H9 (cell line): ENCODE data around the gene CCN5. TPM values are rescaled to one million over a fixed set of nuclear protein-coding genes. Genes with fewer than 3 reads are reported as not detected.
A peak's percentile ranks its signal among the peaks of the same experiment; 100 is the strongest.

Experiments used
- DNase-seq: peaks from one replicate; pipeline ENCODE4 v3.0.0-alpha.2; 2017
- H2AFZ ChIP-seq: one replicate; pipeline ENCODE4 v1.6.1; 2013; ENCODE audit warnings: mild to moderate bottlenecking, low read length, control low read depth, moderate library complexity
- H2AK5ac ChIP-seq: 2 replicates; pipeline ENCODE4 v1.6.1; 2013; ENCODE audit warnings: low read length, control low read depth, mixed read lengths; ENCODE audit not compliant: insufficient read length
- H2BK120ac ChIP-seq: one replicate; pipeline ENCODE4 v1.6.1; 2013; ENCODE audit warnings: low read depth, mild to moderate bottlenecking, low read length, control low read depth, inconsistent platforms; ENCODE audit not compliant: poor library complexity, severe bottlenecking
- H2BK12ac ChIP-seq: 2 replicates; pipeline ENCODE4 v1.6.1; 2013; ENCODE audit warnings: low read length, control low read depth, mixed read lengths, low read depth; ENCODE audit not compliant: insufficient read length
- H2BK15ac ChIP-seq: 2 replicates; pipeline ENCODE4 v1.6.1; 2013; ENCODE audit warnings: low read depth, low read length, control low read depth
- H2BK20ac ChIP-seq: one replicate; pipeline ENCODE4 v1.6.1; 2013; ENCODE audit warnings: low read depth, mild to moderate bottlenecking, low read length, control low read depth, inconsistent platforms; ENCODE audit not compliant: poor library complexity, severe bottlenecking
- H2BK5ac ChIP-seq: 2 replicates; pipeline ENCODE4 v1.6.1; 2013; ENCODE audit warnings: low read length, control low read depth, mixed read lengths; ENCODE audit not compliant: insufficient read length
- H3K14ac ChIP-seq: 2 replicates; pipeline ENCODE4 v1.6.1; 2013; ENCODE audit warnings: low read length, control low read depth; ENCODE audit not compliant: insufficient read depth
- H3K18ac ChIP-seq: 2 replicates; pipeline ENCODE4 v1.6.1; 2013; ENCODE audit warnings: low read depth, mild to moderate bottlenecking, mixed read lengths, low read length, control low read depth; ENCODE audit not compliant: insufficient read length
- H3K23ac ChIP-seq: 2 replicates; pipeline ENCODE4 v1.6.1; 2013; ENCODE audit warnings: low read length, control low read depth, mixed read lengths, low read depth; ENCODE audit not compliant: insufficient read length
- H3K23me2 ChIP-seq: 2 replicates; pipeline ENCODE4 v1.6.1; 2013; ENCODE audit warnings: low read depth, mild to moderate bottlenecking, mixed read lengths, low read length, control low read depth; ENCODE audit not compliant: insufficient read length, poor library complexity, severe bottlenecking
- H3K27ac ChIP-seq: 2 replicates; pipeline ENCODE4 v1.5.1; 2013; ENCODE audit warnings: low read length, control low read depth, mixed read lengths, low read depth; ENCODE audit not compliant: insufficient read length
- H3K27me3 ChIP-seq: 2 replicates; pipeline ENCODE4 v1.6.1; 2013; ENCODE audit warnings: low read length, control low read depth, inconsistent platforms; ENCODE audit not compliant: insufficient read depth
- H3K4ac ChIP-seq: 2 replicates; pipeline ENCODE4 v1.6.1; 2013; ENCODE audit warnings: low read depth, mild to moderate bottlenecking, control low read depth, inconsistent platforms, low read length, moderate library complexity
- H3K4me1 ChIP-seq: 2 replicates; pipeline ENCODE4 v1.6.1; 2013; ENCODE audit warnings: low read length, control low read depth, inconsistent platforms; ENCODE audit not compliant: insufficient read depth
- H3K4me2 ChIP-seq: 2 replicates; pipeline ENCODE4 v1.6.1; 2013; ENCODE audit warnings: low read length, control low read depth, mixed read lengths; ENCODE audit not compliant: insufficient read length, insufficient read depth
- H3K56ac ChIP-seq: 2 replicates; pipeline ENCODE4 v1.6.1; 2013; ENCODE audit warnings: low read depth, mild to moderate bottlenecking, mixed read lengths, low read length, control low read depth; ENCODE audit not compliant: insufficient read length
- H3K79me1 ChIP-seq: 2 replicates; pipeline ENCODE4 v1.6.1; 2013; ENCODE audit warnings: low read depth, mild to moderate bottlenecking, moderate library complexity, low read length, control low read depth, inconsistent platforms; ENCODE audit not compliant: insufficient read depth, poor library complexity, severe bottlenecking
- H3K79me2 ChIP-seq: 2 replicates; pipeline ENCODE4 v1.6.1; 2013; ENCODE audit warnings: low read length, control low read depth, inconsistent platforms; ENCODE audit not compliant: insufficient read depth
- H3K9ac ChIP-seq: 2 replicates; pipeline ENCODE4 v1.6.1; 2013; ENCODE audit warnings: low read length, control low read depth, mixed read lengths; ENCODE audit not compliant: insufficient read length; ENCODE audit errors: extremely low read depth
- H3K9me3 ChIP-seq: one replicate; pipeline ENCODE4 v1.6.1; 2013; ENCODE audit warnings: low read depth, low read length, inconsistent platforms; ENCODE audit not compliant: control insufficient read depth
- H3T11ph ChIP-seq: one replicate; pipeline ENCODE4 v1.6.1; 2013; ENCODE audit warnings: mild to moderate bottlenecking, low read length, control low read depth, inconsistent platforms
- H4K20me1 ChIP-seq: one replicate; pipeline ENCODE4 v1.6.1; 2013; ENCODE audit not compliant: control insufficient read depth, insufficient read length, insufficient read depth
- H4K5ac ChIP-seq: 2 replicates; pipeline ENCODE4 v1.6.1; 2013; ENCODE audit warnings: low read depth, mild to moderate bottlenecking, mixed read lengths, low read length, control low read depth; ENCODE audit not compliant: insufficient read length
- H4K8ac ChIP-seq: replicated peaks from 2 replicates; pipeline ENCODE4 v1.6.1; 2013; ENCODE audit warnings: low read length, control low read depth, mixed read lengths, low read depth; ENCODE audit not compliant: insufficient read length
- H4K91ac ChIP-seq: 2 replicates; pipeline ENCODE4 v1.6.1; 2013; ENCODE audit warnings: low read depth, mild to moderate bottlenecking, moderate library complexity, mixed read lengths, low read length, control low read depth; ENCODE audit not compliant: insufficient read length
- H3K27ac Mint-ChIP-seq, 3 experiments: 2 replicates in 2 of 3; 3 replicates in 1 of 3; pipeline ENCODE4 v1.8.0; 2020 to 2021; ENCODE audit warnings: mixed read lengths in 3 of 3, mild to moderate bottlenecking in 1 of 3, moderate library complexity in 1 of 3
- H3K27me3 Mint-ChIP-seq: 2 replicates; pipeline ENCODE4 v1.8.0; 2021; ENCODE audit warnings: low read depth, mild to moderate bottlenecking, moderate library complexity, mixed read lengths
- H3K36me3 Mint-ChIP-seq, 3 experiments: 2 replicates in 2 of 3; 3 replicates in 1 of 3; pipeline ENCODE4 v1.8.0; 2020 to 2021; ENCODE audit warnings: low read depth in 3 of 3, mixed read lengths in 3 of 3; ENCODE audit not compliant: insufficient read depth in 1 of 3
- H3K4me1 Mint-ChIP-seq, 2 experiments: 2 replicates each; pipeline ENCODE4 v1.8.0; 2020; ENCODE audit warnings: mixed read lengths in 2 of 2
- H3K4me3 Mint-ChIP-seq, 2 experiments: 2 replicates in 1 of 2; 3 replicates in 1 of 2; pipeline ENCODE4 v1.8.0; 2020 to 2021; ENCODE audit warnings: mild to moderate bottlenecking in 2 of 2, mixed read lengths in 2 of 2, moderate library complexity in 1 of 2
- H3K9me3 Mint-ChIP-seq, 2 experiments: 2 replicates in 1 of 2; 3 replicates in 1 of 2; pipeline ENCODE4 v1.8.0; 2020; ENCODE audit warnings: mild to moderate bottlenecking in 2 of 2, mixed read lengths in 2 of 2, moderate library complexity in 1 of 2
- WGBS: extraction: QIAGEN DNeasy Blood & Tissue Kit; methylation state at CpG from one replicate; pipeline ENCODE4 v1.1.7; 2013; ENCODE audit warnings: missing lambda C conversion rate, low lambda C conversion rate, mixed read lengths; ENCODE audit not compliant: insufficient read length; ENCODE audit errors: extremely low coverage; 5-methylcytosine and 5-hydroxymethylcytosine counted together
- total RNA-seq: library from RNA; stranded (reverse); gene quantifications from 2 replicates; pipeline ENCODE4 v1.2.1, GENCODE V29; 2021
- TF ChIP-seq, protein P1 (sequence below): fragments of 200-600 bp; sonication (generic); conservative IDR thresholded peaks from 3 replicates; pipeline ENCODE4 v1.8.0; 2021; ENCODE audit warnings: antibody characterized with exemption, mild to moderate bottlenecking

CCN5 gene
- total RNA-seq, 1 experiment from 2014 or later, result not detected

DNA sequence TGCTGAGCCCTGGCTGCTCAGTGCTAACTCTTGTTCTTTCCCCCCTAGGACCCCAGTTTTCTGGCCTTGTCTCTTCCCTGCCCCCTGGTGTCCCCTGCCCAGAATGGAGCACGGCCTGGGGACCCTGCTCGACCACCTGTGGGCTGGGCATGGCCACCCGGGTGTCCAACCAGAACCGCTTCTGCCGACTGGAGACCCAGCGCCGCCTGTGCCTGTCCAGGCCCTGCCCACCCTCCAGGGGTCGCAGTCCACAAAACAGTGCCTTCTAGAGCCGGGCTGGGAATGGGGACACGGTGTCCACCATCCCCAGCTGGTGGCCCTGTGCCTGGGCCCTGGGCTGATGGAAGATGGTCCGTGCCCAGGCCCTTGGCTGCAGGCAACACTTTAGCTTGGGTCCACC is 11.9 kb downstream of the CCN5 start:
- Histone ChIP-seq H3K56ac (no peak overlapping the region), H3K23ac (no peak overlapping the region), H3K4me1 (no peaks in the 10 kb centered on the region; the same call in 1 of the 2 replicates), H3K9ac (no peak overlapping the region), H4K91ac (no peak overlapping the region), H3K27ac (no peak overlapping the region), H3K23me2 (no peaks in the 10 kb centered on the region), H2BK20ac (no peak overlapping the region), H3K79me1 (no peaks in the 10 kb centered on the region), H4K8ac (no peak overlapping the region), H2BK120ac (no peak overlapping the region), H2BK12ac (no peak overlapping the region), H3K9me3 (no peaks in the 10 kb centered on the region), H2AK5ac (no peak overlapping the region), H3K18ac (no peak overlapping the region), H3K27me3 (no peaks in the 10 kb centered on the region), H3K4ac (no peak overlapping the region), H2BK15ac (no peak overlapping the region), H4K5ac (no peak overlapping the region), H3K79me2 (no peaks in the 10 kb centered on the region), H4K20me1 (no peaks in the 10 kb centered on the region), H3K4me2 (no peak overlapping the region), H2AFZ (no peak overlapping the region), H2BK5ac (no peak overlapping the region), H3K14ac (no peak overlapping the region), H3T11ph (no peak overlapping the region)
- Mint-ChIP-seq H3K4me1 (peaks cover 24 to 34% of the 10 kb centered on the region in 2 experiments), H3K27me3 (no peaks in the 10 kb centered on the region), H3K36me3 (no peaks in the 10 kb centered on the region), H3K27ac (no peak overlapping the region), H3K4me3 (no peak overlapping the region), H3K9me3 (no peaks in the 10 kb centered on the region)
- TF ChIP-seq, protein P1, sequence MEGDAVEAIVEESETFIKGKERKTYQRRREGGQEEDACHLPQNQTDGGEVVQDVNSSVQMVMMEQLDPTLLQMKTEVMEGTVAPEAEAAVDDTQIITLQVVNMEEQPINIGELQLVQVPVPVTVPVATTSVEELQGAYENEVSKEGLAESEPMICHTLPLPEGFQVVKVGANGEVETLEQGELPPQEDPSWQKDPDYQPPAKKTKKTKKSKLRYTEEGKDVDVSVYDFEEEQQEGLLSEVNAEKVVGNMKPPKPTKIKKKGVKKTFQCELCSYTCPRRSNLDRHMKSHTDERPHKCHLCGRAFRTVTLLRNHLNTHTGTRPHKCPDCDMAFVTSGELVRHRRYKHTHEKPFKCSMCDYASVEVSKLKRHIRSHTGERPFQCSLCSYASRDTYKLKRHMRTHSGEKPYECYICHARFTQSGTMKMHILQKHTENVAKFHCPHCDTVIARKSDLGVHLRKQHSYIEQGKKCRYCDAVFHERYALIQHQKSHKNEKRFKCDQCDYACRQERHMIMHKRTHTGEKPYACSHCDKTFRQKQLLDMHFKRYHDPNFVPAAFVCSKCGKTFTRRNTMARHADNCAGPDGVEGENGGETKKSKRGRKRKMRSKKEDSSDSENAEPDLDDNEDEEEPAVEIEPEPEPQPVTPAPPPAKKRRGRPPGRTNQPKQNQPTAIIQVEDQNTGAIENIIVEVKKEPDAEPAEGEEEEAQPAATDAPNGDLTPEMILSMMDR, result peak; percentile 27; the same call in 1 of the 3 replicates
- no peak for DNase-seq
- WGBS, result no CpG with 5 or more reads among the region's 11 CpGs
